OCI-LY7 (cell line): Measurements from ENCODE around the gene HSD11B1L. TPM values are rescaled to one million over a fixed set of nuclear protein-coding genes. Genes with fewer than 3 reads are reported as not detected.
"Not testable (repeated sequence)": the region's sequence is repeated elsewhere in the genome, so short reads cannot be mapped to it uniquely, and the experiment has no call there.

Experiments
- BruUV-seq: library from RNA; stranded (reverse); fragments of 400-500 nt; replicated peaks from 2 replicates; lab custom pipeline; 2021; lab: Mats Ljungman, UMichigan
- CTCF ChIA-PET: fragments of 300-600 bp; sonication (Branson Sonifier 250); formaldehyde crosslinking; loops from one replicate; lab custom pipeline; 2022; ENCODE audit warnings: antibody characterized with exemption; ENCODE audit not compliant: unreplicated experiment; lab: Charles Lee
- POLR2A ChIA-PET: fragments of 300-600 bp; sonication (Branson Sonifier 250); formaldehyde crosslinking; loops from one replicate; lab custom pipeline; 2022; ENCODE audit warnings: antibody characterized with exemption; lab: Charles Lee
- DNase-seq: peaks from one replicate; pipeline ENCODE4 v3.0.0-alpha.2; 2015; ENCODE audit warnings: low spot score
- H2AFZ ChIP-seq: fragments of 200-600 bp; sonication (generic), shearing (Covaris generic); 2 replicates; pipeline ENCODE4 v1.6.1; 2014; ENCODE audit warnings: mild to moderate bottlenecking, antibody characterized with exemption, low read length, moderate library complexity
- H3K27ac ChIP-seq: fragments of 200-600 bp; sonication (generic); 2 replicates; pipeline ENCODE4 v1.5.1; 2014; ENCODE audit warnings: mixed run types, low read depth, mild to moderate bottlenecking, moderate library complexity, low read length, inconsistent platforms; ENCODE audit not compliant: poor library complexity, severe bottlenecking
- H3K36me3 ChIP-seq: fragments of 200-600 bp; sonication (generic); 2 replicates; pipeline ENCODE4 v1.6.1; 2014; ENCODE audit warnings: mild to moderate bottlenecking, antibody characterized with exemption, low read length, moderate library complexity, mixed read lengths; ENCODE audit not compliant: insufficient read depth
- H3K4me1 ChIP-seq: fragments of 200-600 bp; sonication (generic); 2 replicates; pipeline ENCODE4 v1.5.1; 2014; ENCODE audit warnings: mild to moderate bottlenecking, low read length; ENCODE audit not compliant: insufficient read depth, poor library complexity, severe bottlenecking
- H3K4me2 ChIP-seq: fragments of 200-600 bp; sonication (generic); 2 replicates; pipeline ENCODE4 v1.6.1; 2014; ENCODE audit warnings: mild to moderate bottlenecking, low read length
- H3K4me3 ChIP-seq: fragments of 200-600 bp; sonication (generic); 2 replicates; pipeline ENCODE4 v1.5.1; 2014; ENCODE audit warnings: mild to moderate bottlenecking, low read depth, low read length; ENCODE audit not compliant: poor library complexity, severe bottlenecking
- H3K79me2 ChIP-seq: fragments of 200-600 bp; sonication (generic); 2 replicates; pipeline ENCODE4 v1.6.1; 2016; ENCODE audit warnings: low read depth, mild to moderate bottlenecking, low read length, moderate library complexity, mixed read lengths; ENCODE audit not compliant: insufficient read depth
- H3K9me2 ChIP-seq: fragments of 200-600 bp; sonication (generic); 2 replicates; pipeline ENCODE4 v1.6.1; 2016; ENCODE audit warnings: mild to moderate bottlenecking, low read length, mixed read lengths; ENCODE audit not compliant: insufficient read depth
- H3K9me3 ChIP-seq: fragments of 200-600 bp; sonication (generic); 2 replicates; pipeline ENCODE4 v1.6.1; 2014; ENCODE audit warnings: mild to moderate bottlenecking, mixed run types, low read length, mixed read lengths
- H4K20me1 ChIP-seq: fragments of 200-600 bp; sonication (generic); 2 replicates; pipeline ENCODE4 v1.6.1; 2014; ENCODE audit warnings: mild to moderate bottlenecking, antibody characterized with exemption, low read length, moderate library complexity, mixed read lengths; ENCODE audit not compliant: insufficient read depth
- EZH2phosphoT487 ChIP-seq: fragments of 200-600 bp; sonication (generic); IDR thresholded peaks from 2 replicates; pipeline ENCODE4 v1.6.1; 2018; ENCODE audit warnings: low read depth, borderline replicate concordance, mild to moderate bottlenecking, mixed run types, antibody characterized with exemption, low read length, moderate library complexity, mixed read lengths
- intact Hi-C: fragments of 100-400 bp; cut with micrococcal nuclease; formaldehyde crosslinking; loops from one replicate; pipeline ENCODE4 v1.10.0; 2022; ENCODE audit not compliant: unreplicated experiment
- total RNA-seq, 2 experiments: library from RNA; depleted of rRNA in 1 of 2; stranded (reverse); fragments of >200 nt in 1 of 2; shearing (Covaris generic) in 1 of 2; gene quantifications; 2 replicates each; pipeline ENCODE4 v1.2.3, GENCODE V29; 2014 to 2022
- TF ChIP-seq, protein P1 (sequence below): fragments of 200-600 bp; sonication (generic); conservative IDR thresholded peaks from 2 replicates; pipeline ENCODE4 v1.5.1; 2014; ENCODE audit warnings: mild to moderate bottlenecking, antibody characterized with exemption, low read length, moderate library complexity, mixed read lengths

HSD11B1L gene
- total RNA-seq, 2 experiments from 2014 or later, result 4.6 to 4.9 TPM

DNA sequence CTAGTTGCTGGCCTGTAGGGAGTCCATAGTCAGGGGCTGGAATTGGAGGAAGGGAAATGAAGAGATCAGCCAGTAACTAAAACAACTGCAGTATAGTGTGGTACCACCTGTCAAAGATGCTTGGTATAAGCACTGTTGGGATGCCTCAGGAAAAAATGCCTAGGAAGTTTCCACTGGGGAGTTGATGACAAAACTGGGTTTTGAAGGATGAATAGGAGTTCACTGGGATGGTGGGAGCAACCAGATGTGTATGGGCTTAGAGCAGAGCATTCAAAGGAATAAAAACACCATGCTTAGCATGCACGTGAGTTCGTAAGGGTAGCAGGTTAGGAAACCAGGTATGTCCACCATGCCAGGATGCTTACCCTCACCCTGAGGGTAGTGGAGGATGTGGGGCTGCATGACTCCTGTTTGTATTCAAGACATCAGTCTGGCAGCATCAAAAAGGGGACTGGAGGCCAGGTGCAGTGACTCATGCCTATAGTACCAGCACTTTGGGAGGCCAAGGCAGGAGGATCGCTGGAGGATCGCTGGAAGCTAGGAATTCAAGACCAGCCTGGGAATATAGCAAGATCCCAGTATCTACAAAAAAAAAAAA, 46.7 kb downstream of the HSD11B1L start:
- POLR2A ChIA-PET, result no interaction called here
- H2AFZ ChIP-seq, result no peak overlapping the region
- no peak overlapping the region for H3K4me3 ChIP-seq
- no peak overlapping the region for H3K27ac ChIP-seq
- TF ChIP-seq EZH2phosphoT487, result no peak
- TF ChIP-seq, protein P1, sequence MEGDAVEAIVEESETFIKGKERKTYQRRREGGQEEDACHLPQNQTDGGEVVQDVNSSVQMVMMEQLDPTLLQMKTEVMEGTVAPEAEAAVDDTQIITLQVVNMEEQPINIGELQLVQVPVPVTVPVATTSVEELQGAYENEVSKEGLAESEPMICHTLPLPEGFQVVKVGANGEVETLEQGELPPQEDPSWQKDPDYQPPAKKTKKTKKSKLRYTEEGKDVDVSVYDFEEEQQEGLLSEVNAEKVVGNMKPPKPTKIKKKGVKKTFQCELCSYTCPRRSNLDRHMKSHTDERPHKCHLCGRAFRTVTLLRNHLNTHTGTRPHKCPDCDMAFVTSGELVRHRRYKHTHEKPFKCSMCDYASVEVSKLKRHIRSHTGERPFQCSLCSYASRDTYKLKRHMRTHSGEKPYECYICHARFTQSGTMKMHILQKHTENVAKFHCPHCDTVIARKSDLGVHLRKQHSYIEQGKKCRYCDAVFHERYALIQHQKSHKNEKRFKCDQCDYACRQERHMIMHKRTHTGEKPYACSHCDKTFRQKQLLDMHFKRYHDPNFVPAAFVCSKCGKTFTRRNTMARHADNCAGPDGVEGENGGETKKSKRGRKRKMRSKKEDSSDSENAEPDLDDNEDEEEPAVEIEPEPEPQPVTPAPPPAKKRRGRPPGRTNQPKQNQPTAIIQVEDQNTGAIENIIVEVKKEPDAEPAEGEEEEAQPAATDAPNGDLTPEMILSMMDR, result no peak
- H3K36me3 ChIP-seq, result no peaks in the 10 kb centered on the region
- no peaks in the 10 kb centered on the region for H4K20me1 ChIP-seq
- DNase-seq, result no peak
- intact Hi-C loops, result no loop called here
- H3K4me2 ChIP-seq, result no peak overlapping the region
- no peaks in the 10 kb centered on the region for H3K4me1 ChIP-seq
- BruUV-seq, result no TSS peak
- H3K9me2 ChIP-seq, result no peaks in the 10 kb centered on the region
- 0 out of 2 replicates have a peak, but pooled peaks cover 8% of the 10 kb centered on the region for H3K9me3 ChIP-seq
- CTCF ChIA-PET, result no interaction called here
- H3K79me2 ChIP-seq, result no peaks in the 10 kb centered on the region

DNA sequence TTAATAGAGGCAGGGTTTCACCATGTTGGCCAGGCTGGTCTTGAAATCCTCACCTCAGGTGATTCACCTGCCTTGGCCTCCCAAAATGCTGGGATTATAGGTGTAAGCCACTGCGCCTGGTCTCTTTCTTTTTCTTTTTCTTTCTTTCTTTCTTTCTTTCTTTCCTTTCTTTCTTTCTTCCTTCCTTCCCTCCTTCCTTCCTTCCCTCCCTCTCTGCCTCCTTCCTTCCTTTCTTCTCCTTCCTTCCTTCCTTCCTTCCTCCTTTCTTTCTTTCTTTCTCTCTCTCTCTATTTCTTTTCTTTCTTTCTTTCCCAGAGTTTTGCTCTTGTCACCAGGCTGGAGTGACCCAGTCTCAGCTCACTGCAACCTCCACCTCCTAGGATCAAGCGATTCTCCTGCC, 52.3 kb downstream of the HSD11B1L start:
- H4K20me1 ChIP-seq, intact Hi-C loops, H3K4me1 ChIP-seq, BruUV-seq, H2AFZ ChIP-seq, H3K27ac ChIP-seq, H3K79me2 ChIP-seq, H3K9me2 ChIP-seq, H3K4me3 ChIP-seq, DNase-seq, H3K4me2 ChIP-seq, H3K36me3 ChIP-seq, H3K9me3 ChIP-seq, POLR2A ChIA-PET, CTCF ChIA-PET: not testable (repeated sequence)

Other genes starting within 250 kb of the HSD11B1L start
- not detected in 2 replicates for gene ZNRF4, start 225.6 kb upstream of the HSD11B1L start, total RNA-seq (2014; rRNA removed; shearing (Covaris generic))
- not detected in 2 replicates for gene ZNRF4, start 225.6 kb upstream of the HSD11B1L start, total RNA-seq (2022)
- 0.41 and 0.60 TPM in 2 replicates for gene TINCR, start 113.1 kb upstream of the HSD11B1L start, total RNA-seq (2014; rRNA removed; shearing (Covaris generic))
- 1.2 and 2.1 TPM in 2 replicates for gene TINCR, start 113.1 kb upstream of the HSD11B1L start, total RNA-seq (2022)
- gene SAFB2, start 58.3 kb upstream of the HSD11B1L start, total RNA-seq (2014; rRNA removed; shearing (Covaris generic)), result 51.7 and 52.8 TPM in 2 replicates
- gene SAFB2, start 58.3 kb upstream of the HSD11B1L start, total RNA-seq (2022), result 103 and 111 TPM in 2 replicates
- 68.9 and 79.4 TPM in 2 replicates for gene SAFB, start 57.9 kb upstream of the HSD11B1L start, total RNA-seq (2014; rRNA removed; shearing (Covaris generic))
- 172 and 177 TPM in 2 replicates for gene SAFB, start 57.9 kb upstream of the HSD11B1L start, total RNA-seq (2022)
- 102 and 119 TPM in 2 replicates for gene MICOS13, start 511 bp upstream of the HSD11B1L start, total RNA-seq (2014; rRNA removed; shearing (Covaris generic))
- 39.2 and 41.7 TPM in 2 replicates for gene MICOS13, start 511 bp upstream of the HSD11B1L start, total RNA-seq (2022)
- 1,836 and 1,936 TPM in 2 replicates for gene RPL36, start 9.3 kb downstream of the HSD11B1L start, total RNA-seq (2014; rRNA removed; shearing (Covaris generic))
- gene RPL36, start 9.3 kb downstream of the HSD11B1L start, total RNA-seq (2022), result 1,232 and 1,257 TPM in 2 replicates
- 170 and 191 TPM in 2 replicates for gene LONP1, start 39.1 kb downstream of the HSD11B1L start, total RNA-seq (2014; rRNA removed; shearing (Covaris generic))
- gene LONP1, start 39.1 kb downstream of the HSD11B1L start, total RNA-seq (2022), result 248 and 280 TPM in 2 replicates
- gene CATSPERD, start 39.6 kb downstream of the HSD11B1L start, total RNA-seq (2014; rRNA removed; shearing (Covaris generic)), result not detected in 2 replicates
- gene CATSPERD, start 39.6 kb downstream of the HSD11B1L start, total RNA-seq (2022), result 0.26 TPM in 1 of 2 replicates, not detected in the other
- gene PRR22, start 103.7 kb downstream of the HSD11B1L start, total RNA-seq (2014; rRNA removed; shearing (Covaris generic)), result 4.9 and 6.1 TPM in 2 replicates
- gene PRR22, start 103.7 kb downstream of the HSD11B1L start, total RNA-seq (2022), result 10.5 and 10.6 TPM in 2 replicates
- 55.8 and 63.7 TPM in 2 replicates for gene DUS3L, start 110.1 kb downstream of the HSD11B1L start, total RNA-seq (2014; rRNA removed; shearing (Covaris generic))
- 59.6 and 76.9 TPM in 2 replicates for gene DUS3L, start 110.1 kb downstream of the HSD11B1L start, total RNA-seq (2022)
- gene NRTN, start 124.0 kb downstream of the HSD11B1L start, total RNA-seq (2014; rRNA removed; shearing (Covaris generic)), result 3.2 and 3.9 TPM in 2 replicates
- 0.49 and 1.0 TPM in 2 replicates for gene NRTN, start 124.0 kb downstream of the HSD11B1L start, total RNA-seq (2022)
- not detected in 2 replicates for gene FUT6, start 158.7 kb downstream of the HSD11B1L start, total RNA-seq (2014; rRNA removed; shearing (Covaris generic))
- gene FUT6, start 158.7 kb downstream of the HSD11B1L start, total RNA-seq (2022), result not detected in 2 replicates
- gene FUT3, start 170.4 kb downstream of the HSD11B1L start, total RNA-seq (2014; rRNA removed; shearing (Covaris generic)), result 0.47 and 0.98 TPM in 2 replicates
- 0.63 TPM in 1 of 2 replicates, not detected in the other for gene FUT3, start 170.4 kb downstream of the HSD11B1L start, total RNA-seq (2022)
- gene FUT5, start 189.5 kb downstream of the HSD11B1L start, total RNA-seq (2014; rRNA removed; shearing (Covaris generic)), result 0.09 and 0.93 TPM in 2 replicates
- gene FUT5, start 189.5 kb downstream of the HSD11B1L start, total RNA-seq (2022), result 0.25 and 0.37 TPM in 2 replicates
- 217 and 293 TPM in 2 replicates for gene NDUFA11, start 222.8 kb downstream of the HSD11B1L start, total RNA-seq (2014; rRNA removed; shearing (Covaris generic))
- gene NDUFA11, start 222.8 kb downstream of the HSD11B1L start, total RNA-seq (2022), result 248 and 280 TPM in 2 replicates
- gene VMAC, start 223.8 kb downstream of the HSD11B1L start, total RNA-seq (2014; rRNA removed; shearing (Covaris generic)), result 6.6 and 6.8 TPM in 2 replicates
- gene VMAC, start 223.8 kb downstream of the HSD11B1L start, total RNA-seq (2022), result 6.0 and 7.9 TPM in 2 replicates
- 5.6 and 8.1 TPM in 2 replicates for gene CAPS, start 233.2 kb downstream of the HSD11B1L start, total RNA-seq (2014; rRNA removed; shearing (Covaris generic))
- 11.0 and 12.9 TPM in 2 replicates for gene CAPS, start 233.2 kb downstream of the HSD11B1L start, total RNA-seq (2022)